ENCODE measurements around the gene DRAP1.
"Not testable (repeated sequence)": the region's sequence is repeated elsewhere in the genome, so short reads cannot be mapped to it uniquely, and the experiment has no call there.

The DRAP1 gene

DNA sequence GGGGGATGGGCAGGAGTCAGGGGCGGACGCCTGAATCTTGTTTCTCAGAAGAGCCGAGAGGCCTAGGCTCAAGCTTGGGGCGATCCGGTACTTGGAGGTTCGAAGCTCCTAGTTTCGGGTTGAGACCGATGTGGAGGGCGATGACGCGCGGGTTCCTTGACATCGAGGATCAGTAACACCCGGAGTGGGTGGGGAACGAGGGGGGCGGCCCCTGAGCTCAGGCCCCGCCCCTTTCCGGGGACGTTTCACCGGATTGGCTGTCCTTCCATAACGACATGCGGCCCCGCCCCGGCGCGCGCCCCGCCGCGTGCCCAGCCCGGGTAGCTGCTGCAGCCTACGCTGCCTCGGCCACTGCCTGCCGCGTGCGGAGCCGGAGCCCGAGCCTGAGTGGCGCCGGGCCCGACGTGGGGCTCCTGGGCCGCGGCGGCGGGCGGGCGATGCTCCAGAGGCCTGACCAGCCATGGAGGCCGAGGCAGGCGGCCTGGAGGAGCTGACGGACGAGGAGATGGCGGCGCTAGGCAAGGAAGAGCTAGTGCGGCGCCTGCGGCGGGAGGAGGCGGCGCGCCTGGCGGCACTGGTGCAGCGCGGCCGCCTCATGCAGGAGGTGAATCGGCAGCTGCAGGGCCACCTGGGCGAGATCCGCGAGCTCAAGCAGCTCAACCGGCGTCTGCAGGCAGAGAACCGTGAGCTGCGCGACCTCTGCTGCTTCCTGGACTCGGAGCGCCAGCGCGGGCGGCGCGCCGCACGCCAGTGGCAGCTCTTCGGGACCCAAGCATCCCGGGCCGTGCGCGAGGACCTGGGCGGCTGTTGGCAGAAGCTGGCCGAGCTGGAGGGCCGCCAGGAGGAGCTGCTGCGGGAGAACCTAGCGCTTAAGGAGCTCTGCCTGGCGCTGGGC is 28.7 kb upstream of the DRAP1 start, which contains the start of gene CCDC85B:
Gene CCDC85B, plus strand, starts transcription at position 350 of the 895 bp plus-strand sequence. Its CDS starts 111 bp downstream, at position 461.
- peaks cover 0 to 62% (median 31%) of the 10 kb centered on the region in 11 experiments; a peak in 18 of 22 replicates for H4K20me1 ChIP-seq
- peaks cover 12 to 31% (median 18%) of the 10 kb centered on the region in 11 experiments; a peak in 20 of 22 replicates for H3K36me3 ChIP-seq
- H3K27me3 ChIP-seq: no peaks in the 10 kb centered on the region
- peak within 1 kb of the TSS; percentile 73 to 98 (median 87) for H3K4me3 ChIP-seq
- no peak for TF ChIP-seq Cebpa-rat (IDR thresholded peaks at IDR 0.05)
- H3K9me3 ChIP-seq (replicated peaks in 1 of 11): no peaks in the 10 kb centered on the region
- H3K4me2 ChIP-seq: peak within 1 kb of the TSS; percentile 92 to 99 (median 95)
- H3K4me1 ChIP-seq: peaks cover 72 to 81% (median 78%) of the 10 kb centered on the region in 10 experiments
- peak within 1 kb of the TSS; percentile 84 to 98 (median 89) for H3K9ac ChIP-seq
- peak within 1 kb of the TSS; percentile 79 to 94 (median 88); a peak in 21 of 22 replicates for H3K27ac ChIP-seq

DNA sequence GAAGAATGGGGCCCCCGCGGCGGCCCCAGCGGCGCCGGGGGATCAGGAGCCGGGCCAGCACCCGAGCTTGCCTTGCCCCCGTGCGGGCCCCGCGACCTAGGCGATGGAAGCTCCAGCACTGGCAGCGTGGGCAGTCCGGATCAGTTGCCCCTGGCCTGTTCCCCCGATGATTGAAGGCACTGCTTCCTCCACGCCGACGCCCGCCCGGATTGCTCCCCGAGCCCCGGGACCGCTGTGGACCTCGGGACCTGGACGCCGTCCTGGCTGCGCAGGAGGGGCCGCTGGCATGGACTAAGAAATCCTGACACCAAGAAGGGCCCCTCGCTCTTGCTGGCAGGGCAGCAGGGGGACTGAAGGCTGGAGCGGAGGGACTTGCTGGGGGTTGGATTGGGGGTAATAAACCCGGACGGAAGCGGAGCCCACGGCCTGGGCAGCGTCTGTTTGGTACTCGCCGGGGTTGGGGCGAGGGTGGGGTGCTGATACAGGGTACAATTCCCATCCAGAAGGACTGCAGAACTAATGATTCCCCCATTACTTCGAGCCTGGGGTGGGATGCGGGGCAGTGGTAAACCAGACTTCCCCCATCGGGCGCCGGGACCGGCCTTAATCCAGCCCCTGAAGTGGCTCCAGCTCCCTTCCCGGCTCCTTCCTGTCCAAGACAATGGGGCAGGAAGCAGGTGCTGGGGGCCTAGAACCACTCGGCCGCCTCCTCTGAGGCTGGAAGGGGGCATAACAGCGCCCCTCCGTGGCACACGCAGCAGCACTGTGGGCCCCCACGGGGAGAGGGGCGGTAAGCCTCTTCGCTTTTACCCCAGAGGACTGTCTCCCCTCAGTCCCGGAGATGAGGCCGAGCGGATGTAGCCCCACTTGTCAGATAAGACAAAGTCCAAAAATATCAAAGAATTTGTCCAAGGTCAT is 27.7 kb upstream of the DRAP1 start:
- Histone ChIP-seq H3K9ac (peak overlapping the region; percentile 84 to 98 (median 89)), H3K4me2 (peak overlapping the region; percentile 92 to 99 (median 95)), H3K9me3 (replicated peaks in 1 of 11) (no peaks in the 10 kb centered on the region), H3K36me3 (peaks cover 3 to 31% (median 9%) of the 10 kb centered on the region in 11 experiments; a peak in 19 of 22 replicates), H3K27ac (peak overlapping the region; percentile 22 to 94 (median 88); a peak in 21 of 22 replicates), H3K4me1 (peaks cover 64 to 80% (median 73%) of the 10 kb centered on the region in 10 experiments), H3K4me3 (peak overlapping the region; percentile 73 to 98 (median 87)), H4K20me1 (peaks cover 0 to 57% (median 30%) of the 10 kb centered on the region in 11 experiments; a peak in 18 of 22 replicates), H3K27me3 (no peaks in the 10 kb centered on the region)
- TF ChIP-seq Cebpa-rat (IDR thresholded peaks at IDR 0.05): no peak

DNA sequence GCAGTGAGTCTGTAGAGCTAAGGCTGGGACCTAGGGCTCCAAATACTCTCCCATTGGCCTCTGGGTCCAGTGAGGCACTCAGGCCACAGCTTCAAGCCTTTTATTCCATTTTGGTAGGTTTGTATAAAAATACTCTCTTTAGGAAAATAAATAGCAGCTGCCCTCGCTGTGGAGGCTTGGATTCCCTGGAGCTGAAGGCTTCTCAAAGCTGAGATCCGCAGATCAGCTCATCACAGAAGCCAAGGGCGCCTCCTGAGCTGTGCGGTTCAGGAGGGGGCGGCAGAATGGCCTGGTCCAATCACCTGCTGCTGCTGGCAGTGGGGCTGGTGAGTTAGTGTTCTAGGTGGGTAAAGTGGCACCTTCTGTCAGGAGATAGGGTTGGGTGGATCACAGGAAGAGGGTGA is 27.1 kb upstream of the DRAP1 start:
- H3K27me3 ChIP-seq; H3K9me3 ChIP-seq (replicated peaks in 1 of 11): not testable (repeated sequence)
- H3K4me2 ChIP-seq: peak overlapping the region; percentile 92 to 99 (median 95)
- peaks cover 0 to 31% (median 4%) of the 10 kb centered on the region in 11 experiments; a peak in 12 of 22 replicates for H3K36me3 ChIP-seq
- peak overlapping the region; percentile 73 to 98 (median 87) for H3K4me3 ChIP-seq
- H3K27ac ChIP-seq: peak overlapping the region; percentile 22 to 94 (median 88); a peak in 21 of 22 replicates
- H4K20me1 ChIP-seq: peaks cover 0 to 56% (median 31%) of the 10 kb centered on the region in 11 experiments; a peak in 18 of 22 replicates
- H3K9ac ChIP-seq: peak overlapping the region; percentile 84 to 98 (median 89)
- peaks cover 57 to 78% (median 70%) of the 10 kb centered on the region in 10 experiments for H3K4me1 ChIP-seq

DNA sequence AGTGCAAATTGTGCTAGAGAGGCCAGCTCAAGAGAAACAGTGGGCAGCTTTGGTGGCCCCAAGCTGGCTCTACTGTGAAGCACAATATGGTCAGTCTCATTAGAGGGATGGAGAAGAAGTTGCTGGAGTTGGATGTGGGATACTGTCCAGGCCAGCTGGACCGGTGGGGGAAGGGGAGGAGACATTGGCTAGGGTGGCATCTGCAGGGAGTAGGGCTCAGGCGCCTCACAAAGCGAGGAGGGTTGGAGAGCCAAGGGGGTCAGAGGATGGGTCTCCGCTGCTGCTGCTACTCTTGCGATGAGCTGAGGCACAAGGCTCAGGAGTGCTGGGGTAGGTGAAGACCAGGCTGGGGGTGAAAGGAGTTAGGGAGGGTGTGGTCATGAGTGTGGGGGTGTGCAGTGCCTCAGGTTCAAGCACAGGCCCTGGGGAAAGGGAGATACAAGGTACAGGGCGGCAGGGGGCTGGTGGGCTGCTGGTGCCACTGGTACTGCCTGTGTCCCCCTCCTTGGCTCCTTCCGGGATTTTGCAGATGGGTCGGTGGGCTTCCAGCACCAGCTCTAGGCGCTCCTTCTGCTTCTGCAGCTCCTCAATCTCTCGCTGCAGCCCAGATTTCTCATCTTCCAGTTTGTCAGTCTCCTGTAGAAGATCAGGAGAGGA is 26.4 kb upstream of the DRAP1 start:
- Histone ChIP-seq H3K27ac (peak overlapping the region in 8 of 11 experiments; percentile 84 to 94 (median 92); a peak in 14 of 22 replicates), H3K36me3 (peaks cover 0 to 37% (median 4%) of the 10 kb centered on the region in 11 experiments; a peak in 12 of 22 replicates), H3K9ac (peak overlapping the region; percentile 84 to 98 (median 89); a peak in 19 of 22 replicates), H4K20me1 (peaks cover 0 to 58% (median 31%) of the 10 kb centered on the region in 11 experiments; a peak in 18 of 22 replicates), H3K4me3 (peak overlapping the region; percentile 73 to 98 (median 87); a peak in 19 of 20 replicates), H3K4me1 (peaks cover 51 to 78% (median 63%) of the 10 kb centered on the region in 10 experiments), H3K27me3 (peaks cover 0 to 11% (median 5%) of the 10 kb centered on the region in 11 experiments; a peak in 13 of 22 replicates), H3K4me2 (peak overlapping the region; percentile 92 to 99 (median 95)), H3K9me3 (replicated peaks in 1 of 11) (no peaks in the 10 kb centered on the region)
- no peak for TF ChIP-seq Cebpa-rat (IDR thresholded peaks at IDR 0.05)

DNA sequence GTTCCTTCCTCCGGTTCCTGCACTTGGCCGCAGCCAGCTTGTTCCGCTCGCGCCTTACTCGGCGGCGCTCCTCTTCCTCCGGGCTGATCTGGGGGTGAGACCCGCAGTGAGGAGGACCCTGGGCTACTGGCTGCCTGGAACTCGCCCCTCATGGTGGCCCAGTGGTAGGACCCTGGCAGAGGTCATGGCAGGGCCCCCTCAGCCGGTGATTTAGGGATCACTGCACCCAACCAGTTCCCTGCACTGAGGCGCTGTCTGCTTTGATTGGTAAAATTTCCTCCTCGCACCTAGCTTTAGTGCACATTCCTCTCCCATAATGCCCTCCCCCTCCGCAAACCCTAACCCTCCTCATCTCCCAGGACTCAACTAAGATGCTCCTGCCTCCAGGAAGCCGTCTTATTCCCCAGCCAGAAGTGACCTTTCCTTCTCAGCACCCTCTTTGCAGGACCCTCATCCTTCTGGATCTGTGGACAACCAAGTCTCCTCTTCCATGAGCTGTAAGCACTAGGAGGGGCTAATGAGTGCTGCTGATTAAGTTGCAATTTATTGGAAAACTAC is 25.1 kb upstream of the DRAP1 start:
- H3K4me3 ChIP-seq: peak overlapping the region; percentile 41 to 98 (median 85)
- H3K9me3 ChIP-seq (replicated peaks in 1 of 11): no peaks in the 10 kb centered on the region
- H3K9ac ChIP-seq: peak overlapping the region; percentile 65 to 97 (median 79)
- peaks cover 54 to 87% (median 67%) of the 10 kb centered on the region in 10 experiments for H3K4me1 ChIP-seq
- peak overlapping the region; percentile 64 to 89 (median 78) for H3K27ac ChIP-seq
- H4K20me1 ChIP-seq: peaks cover 0 to 69% (median 31%) of the 10 kb centered on the region in 11 experiments; a peak in 18 of 22 replicates
- peaks cover 0 to 24% (median 19%) of the 10 kb centered on the region in 11 experiments; a peak in 19 of 22 replicates for H3K27me3 ChIP-seq
- TF ChIP-seq Cebpa-rat (IDR thresholded peaks at IDR 0.05): no peak
- peaks cover 0 to 44% (median 4%) of the 10 kb centered on the region in 11 experiments; a peak in 12 of 22 replicates for H3K36me3 ChIP-seq
- peak overlapping the region; percentile 92 to 99 (median 95) for H3K4me2 ChIP-seq

DNA sequence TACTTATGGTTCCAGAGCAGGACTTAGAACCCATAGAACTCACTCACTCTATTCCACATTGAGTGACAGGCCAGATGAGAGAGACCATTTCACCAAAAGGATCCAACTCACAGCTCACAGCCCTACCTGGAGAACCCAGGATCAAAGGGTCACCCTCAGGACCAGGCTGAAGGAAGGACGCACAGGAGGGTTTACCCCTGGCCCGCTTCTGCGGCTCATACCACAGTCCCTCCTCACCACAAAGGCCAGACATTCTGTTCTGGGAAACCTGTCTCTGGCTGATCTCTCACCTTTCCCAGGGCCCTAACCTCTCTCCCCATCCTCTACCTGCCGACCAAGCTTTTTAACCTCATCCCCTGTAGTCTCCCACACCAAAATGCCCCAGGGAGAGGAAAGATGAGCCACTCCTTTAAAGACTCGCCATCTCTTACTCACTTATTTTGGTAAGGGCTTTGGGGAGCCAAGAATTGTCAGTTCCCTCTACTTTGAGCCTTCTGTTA is 23.7 kb upstream of the DRAP1 start:
- Histone ChIP-seq H3K4me3 (no peak overlapping the region), H3K27me3 (peaks cover 0 to 39% (median 33%) of the 10 kb centered on the region in 11 experiments; a peak in 19 of 22 replicates), H3K9me3 (replicated peaks in 1 of 11) (no peaks in the 10 kb centered on the region), H4K20me1 (peaks cover 0 to 69% (median 31%) of the 10 kb centered on the region in 11 experiments; a peak in 18 of 22 replicates), H3K36me3 (peaks cover 0 to 44% (median 4%) of the 10 kb centered on the region in 11 experiments; a peak in 12 of 22 replicates), H3K4me1 (peaks cover 54 to 77% (median 68%) of the 10 kb centered on the region in 10 experiments), H3K27ac (no peak overlapping the region), H3K4me2 (peak overlapping the region in 5 of 11 experiments; percentile 1 to 97 (median 9); a peak in 5 of 22 replicates), H3K9ac (no peak overlapping the region)
- no peak for TF ChIP-seq Cebpa-rat (IDR thresholded peaks at IDR 0.05)
